Measurements from ENCODE around the gene IQGAP2. TPM values are rescaled to one million over a fixed set of nuclear protein-coding genes. Genes with fewer than 3 reads are reported as not detected.

IQGAP2 gene
- total RNA-seq, 4 donors from 2014 or later, result 3.5 to 18.5 (median 13.7) TPM

- DNase-seq (ENCODE audit: low spot score in 2 of 2), result peak in 1 of 2 donors; percentile 34
- intact Hi-C loops (cut with DNase I; ENCODE audit: low total_unique reads), result no loop called here
- 75 to 78% methylated on average over 5 of the region's 5 CpGs for WGBS, 2 donors
- no peak overlapping the region for H3K4me3 ChIP-seq (ENCODE audit: low read depth, poor library complexity, severe bottlenecking)
- TF ChIP-seq POLR2A (IDR thresholded peaks at IDR 0.05), result no peak
- TF ChIP-seq CTCF (IDR thresholded peaks at IDR 0.05), result no peak
Measured at GRCh38 chr5:76500633-76501393, 97.7 kb downstream of the IQGAP2 start.

GRCh38 chr5:76503929-76504328, 100.8 kb downstream of the IQGAP2 start:
- 86 to 91% methylated on average over 4 of the region's 4 CpGs for WGBS, 2 donors
- no peak for TF ChIP-seq CTCF (IDR thresholded peaks at IDR 0.05)
- no peak for TF ChIP-seq POLR2A (IDR thresholded peaks at IDR 0.05)
- DNase-seq (ENCODE audit: low spot score in 2 of 2), result peak in 1 of 2 donors; percentile 36
- intact Hi-C loops (cut with DNase I; ENCODE audit: low total_unique reads), result no loop called here
- no peak overlapping the region for H3K4me3 ChIP-seq (ENCODE audit: low read depth, poor library complexity, severe bottlenecking)

GRCh38 chr5:76504901-76505564, 101.9 kb downstream of the IQGAP2 start:
- DNase-seq (ENCODE audit: low spot score in 2 of 2), result peak in 1 of 2 donors; percentile 14
- intact Hi-C loops (cut with DNase I; ENCODE audit: low total_unique reads), result no loop called here
- no peak overlapping the region for H3K4me3 ChIP-seq (ENCODE audit: low read depth, poor library complexity, severe bottlenecking)
- WGBS, 2 donors, result 79 to 84% methylated on average over 4 of the region's 4 CpGs
- no peak for TF ChIP-seq POLR2A (IDR thresholded peaks at IDR 0.05)
- TF ChIP-seq CTCF (IDR thresholded peaks at IDR 0.05), result no peak

GRCh38 chr5:76513476-76513875, 110.4 kb downstream of the IQGAP2 start:
- intact Hi-C loops (cut with DNase I; ENCODE audit: low total_unique reads), result no loop called here
- no peak for DNase-seq (ENCODE audit: low spot score in 2 of 2)
- TF ChIP-seq CTCF (IDR thresholded peaks at IDR 0.05) (no peak), POLR2A (IDR thresholded peaks at IDR 0.05) (no peak)
- WGBS, 2 donors, result 24 to 30% methylated on average over 1 of the region's 1 CpG
- no peak overlapping the region for H3K4me3 ChIP-seq (ENCODE audit: low read depth, poor library complexity, severe bottlenecking)

GRCh38 chr5:76514292-76514691, 111.2 kb downstream of the IQGAP2 start:
- intact Hi-C loops (cut with DNase I; ENCODE audit: low total_unique reads), result no loop called here
- 66 to 71% methylated on average over 4 of the region's 4 CpGs for WGBS, 2 donors
- DNase-seq (ENCODE audit: low spot score in 2 of 2), result no peak
- no peak overlapping the region for H3K4me3 ChIP-seq (ENCODE audit: low read depth, poor library complexity, severe bottlenecking)
- TF ChIP-seq POLR2A (IDR thresholded peaks at IDR 0.05) (no peak), CTCF (IDR thresholded peaks at IDR 0.05) (no peak)
